Breast epithelium (tissue), 4 donors: ENCODE results near the gene PIGK. TPM values are rescaled to one million over a fixed set of nuclear protein-coding genes. Genes with fewer than 3 reads are reported as not detected.

Source experiments
- DNase-seq, 2 donors: peaks; one replicate each; pipeline ENCODE4 v3.0.0-alpha.2; 2019; ENCODE audit warnings: low spot score in 2 of 2
- H3K27ac ChIP-seq, 2 donors: fragments of 200-600 bp; sonication (generic) in 1 of 2; one replicate each; pipeline ENCODE4 v1.5.1; 2016 to 2019; ENCODE audit warnings: mild to moderate bottlenecking in 1 of 2
- H3K27me3 ChIP-seq, 2 donors: fragments of 200-600 bp; sonication (generic) in 1 of 2; one replicate each; pipeline versions ENCODE4 v1.5.1 to v1.6.0; 2017 to 2019; ENCODE audit warnings: control low read depth in 1 of 2, mild to moderate bottlenecking in 1 of 2
- H3K36me3 ChIP-seq: fragments of 200-600 bp; one replicate; pipeline ENCODE4 v1.5.1; 2019
- H3K4me1 ChIP-seq, 2 donors: fragments of 200-600 bp; sonication (generic); one replicate each; pipeline ENCODE4 v1.5.1; 2016 to 2019; ENCODE audit warnings: control low read depth in 1 of 2
- H3K4me3 ChIP-seq, 3 donors: fragments of 200-600 bp; sonication (generic); 1 replicate in 2 of 3; 2 replicates in 1 of 3; pipeline ENCODE4 v1.5.1; 2016 to 2019; ENCODE audit warnings: mild to moderate bottlenecking in 3 of 3, moderate library complexity in 2 of 3
- H3K9me3 ChIP-seq, 2 donors: fragments of 200-600 bp; sonication (generic) in 1 of 2; one replicate each; pipeline ENCODE4 v1.5.1; 2016 to 2019; ENCODE audit warnings: control low read depth in 1 of 2
- CTCF ChIP-seq, 3 donors: fragments of 450-650 bp; IDR thresholded peaks; one replicate each; pipeline ENCODE4 v1.5.1; 2016 to 2017; ENCODE audit warnings: antibody characterized with exemption in 3 of 3, mild to moderate bottlenecking in 3 of 3, moderate library complexity in 3 of 3
- POLR2A ChIP-seq: fragments of 450-650 bp; IDR thresholded peaks from one replicate; pipeline ENCODE4 v1.6.1; 2016; ENCODE audit warnings: antibody characterized with exemption, mild to moderate bottlenecking, moderate library complexity
- POLR2AphosphoS5 ChIP-seq, 3 donors: sonication (generic); formaldehyde crosslinking; IDR thresholded peaks; one replicate each; pipeline ENCODE4 v1.6.1; 2017; ENCODE audit warnings: antibody characterized with exemption in 3 of 3
- intact Hi-C: fragments of 100-400 bp; cut with DNase I; formaldehyde crosslinking; loops from one replicate; pipeline ENCODE4 v1.15.1; 2023; ENCODE audit warnings: low total_unique reads
- total RNA-seq, 3 donors: library from RNA; depleted of rRNA; stranded (reverse); fragments of >200 nt; gene quantifications; one replicate each; pipeline ENCODE4 v1.1.0, GENCODE V29; 2016

Gene PIGK
- total RNA-seq, 3 donors from 2014 or later, result 18.9 to 35.6 (median 22.6) TPM

GRCh38 chr1:77232829-77233228 lies 13.6 kb upstream of the PIGK start:
- Histone ChIP-seq H3K9me3 (peaks cover 0 to 12% of the 10 kb centered on the region in 2 donors), H3K4me3 (no peak overlapping the region), H3K27me3 (no peaks in the 10 kb centered on the region), H3K27ac (no peak overlapping the region), H3K4me1 (no peaks in the 10 kb centered on the region), H3K36me3 (no peaks in the 10 kb centered on the region)
- TF ChIP-seq POLR2A (no peak), POLR2AphosphoS5 (IDR thresholded peaks at IDR 0.05) (no peak), CTCF (IDR thresholded peaks at IDR 0.05) (no peak)
- intact Hi-C loops, result no loop called here
- DNase-seq, result no peak

DNA sequence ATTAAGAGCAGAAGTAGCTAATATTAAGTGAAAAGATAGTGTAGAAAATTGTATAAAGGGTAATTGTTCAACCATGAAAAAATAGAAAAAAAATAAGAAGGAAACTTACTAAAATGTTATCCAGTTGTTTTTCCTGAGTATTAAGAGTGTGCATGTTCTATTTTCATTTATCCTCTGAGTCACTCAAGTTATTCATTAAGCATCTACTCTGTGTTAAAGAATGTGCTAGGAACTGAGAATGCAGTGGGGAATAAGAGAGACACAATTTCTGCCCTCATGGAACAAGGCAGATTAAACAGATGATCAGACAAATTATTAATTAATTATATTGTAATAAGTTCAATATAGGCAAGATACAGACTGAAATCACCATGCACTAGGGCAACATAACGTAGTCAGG lies 10.8 kb upstream of the PIGK start:
- Histone ChIP-seq H3K4me1 (no peaks in the 10 kb centered on the region), H3K36me3 (no peaks in the 10 kb centered on the region), H3K27ac (no peak overlapping the region), H3K27me3 (no peaks in the 10 kb centered on the region), H3K4me3 (no peak overlapping the region), H3K9me3 (peaks cover 0 to 12% of the 10 kb centered on the region in 2 donors)
- intact Hi-C loops, result no loop called here
- DNase-seq, result no peak
- TF ChIP-seq POLR2AphosphoS5 (IDR thresholded peaks at IDR 0.05) (no peak), POLR2A (no peak), CTCF (IDR thresholded peaks at IDR 0.05) (no peak)

DNA sequence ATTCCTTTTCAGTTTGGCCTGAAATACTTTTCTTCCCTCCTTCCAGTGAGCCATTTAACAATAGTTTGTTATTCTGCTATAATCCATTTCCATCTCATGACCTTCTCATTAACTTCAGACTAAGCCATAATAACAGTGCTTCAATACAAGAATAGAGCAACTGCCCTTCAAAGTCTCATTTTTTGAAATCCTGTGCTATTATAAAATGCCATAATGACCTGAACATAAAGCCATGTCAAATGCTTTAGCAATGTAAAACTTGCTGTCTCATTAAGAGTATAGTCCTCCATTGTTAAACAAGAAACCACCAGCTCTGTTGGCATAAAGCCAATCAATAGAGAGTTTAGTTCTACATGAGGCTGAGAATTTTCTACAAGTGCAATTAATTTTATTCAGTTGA lies 9.6 kb upstream of the PIGK start:
- no peak overlapping the region for H3K27ac ChIP-seq
- intact Hi-C loops, result no loop called here
- H3K27me3 ChIP-seq, result no peaks in the 10 kb centered on the region

DNA sequence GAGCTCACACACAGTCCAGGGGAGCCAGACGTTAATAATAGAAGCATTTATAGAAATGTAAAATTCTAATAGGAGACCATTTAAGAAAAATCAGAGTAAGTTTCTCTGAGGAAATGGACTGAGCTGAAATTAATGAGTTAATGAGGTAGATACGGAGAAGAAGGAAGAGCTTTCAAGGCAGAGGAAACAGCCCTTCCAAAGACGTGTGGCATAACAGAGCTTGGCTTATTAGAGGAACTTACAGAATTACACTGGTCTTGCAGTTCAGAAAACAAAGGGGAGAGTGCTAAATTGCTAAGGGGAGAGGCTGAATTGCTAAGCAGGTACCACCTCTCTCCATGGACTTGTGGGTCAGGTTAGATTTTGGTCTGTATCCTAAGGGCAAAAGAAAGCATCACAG lies 8.2 kb upstream of the PIGK start:
- intact Hi-C loops, result no loop called here

More for the DNA sequence above, 9.6 kb upstream of the PIGK start:
- Histone ChIP-seq H3K36me3 (no peaks in the 10 kb centered on the region), H3K4me1 (no peaks in the 10 kb centered on the region), H3K9me3 (peaks cover 0 to 12% of the 10 kb centered on the region in 2 donors), H3K4me3 (no peak overlapping the region)
- no peak for DNase-seq
- TF ChIP-seq CTCF (IDR thresholded peaks at IDR 0.05) (no peak), POLR2AphosphoS5 (IDR thresholded peaks at IDR 0.05) (no peak)

DNA sequence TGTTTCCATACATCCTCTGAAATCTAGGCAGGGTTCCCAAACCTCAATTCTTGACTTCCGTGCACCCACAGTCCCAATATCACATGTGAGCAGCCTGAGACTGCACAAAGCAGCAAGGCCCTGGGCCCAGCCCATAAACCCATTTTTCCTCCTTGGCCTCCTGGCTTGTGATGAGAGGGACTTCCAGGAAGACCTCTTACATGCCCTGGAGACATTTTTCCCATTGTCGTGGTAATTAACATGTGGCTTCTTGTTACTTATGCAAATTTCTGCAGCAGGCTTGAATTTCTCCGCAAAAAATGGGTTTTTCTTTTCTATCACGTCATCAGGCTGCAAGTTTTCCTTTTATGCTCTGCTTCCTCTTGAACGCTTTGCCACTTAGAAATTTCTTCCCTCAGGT lies 3.3 kb upstream of the PIGK start:
- H3K27ac ChIP-seq, result no peak overlapping the region
- no peak for TF ChIP-seq POLR2A
- no peaks in the 10 kb centered on the region for H3K4me1 ChIP-seq
- no peaks in the 10 kb centered on the region for H3K36me3 ChIP-seq
- no peaks in the 10 kb centered on the region for H3K9me3 ChIP-seq
- DNase-seq, result no peak
- no peak overlapping the region for H3K4me3 ChIP-seq
- intact Hi-C loops, result no loop called here
- H3K27me3 ChIP-seq, result no peaks in the 10 kb centered on the region

More for the DNA sequence above, 8.2 kb upstream of the PIGK start:
- no peak for TF ChIP-seq CTCF (IDR thresholded peaks at IDR 0.05)
- no peak for TF ChIP-seq POLR2AphosphoS5 (IDR thresholded peaks at IDR 0.05)
- TF ChIP-seq POLR2A, result no peak
- no peaks in the 10 kb centered on the region for H3K36me3 ChIP-seq
- no peak for DNase-seq
- no peaks in the 10 kb centered on the region for H3K4me1 ChIP-seq
- H3K9me3 ChIP-seq, result no peaks in the 10 kb centered on the region
- H3K4me3 ChIP-seq, result no peak overlapping the region
- H3K27me3 ChIP-seq, result no peaks in the 10 kb centered on the region
- H3K27ac ChIP-seq, result no peak overlapping the region
